B cell (primary cell): Measurements from ENCODE around the gene FMNL2.

Experiments
- EZH2 ChIP-seq: IDR thresholded peaks from 2 replicates; pipeline ENCODE4 v1.6.1; 2012; ENCODE audit warnings: borderline replicate concordance, low read depth, mild to moderate bottlenecking, moderate library complexity, low read length; ENCODE audit not compliant: insufficient read depth, poor library complexity, severe bottlenecking
- TF ChIP-seq, protein P1 (sequence below): fragments of 200-600 bp; IDR thresholded peaks from one replicate; pipeline ENCODE4 v1.8.0; 2022; ENCODE audit warnings: antibody characterized with exemption, mild to moderate bottlenecking

DNA sequence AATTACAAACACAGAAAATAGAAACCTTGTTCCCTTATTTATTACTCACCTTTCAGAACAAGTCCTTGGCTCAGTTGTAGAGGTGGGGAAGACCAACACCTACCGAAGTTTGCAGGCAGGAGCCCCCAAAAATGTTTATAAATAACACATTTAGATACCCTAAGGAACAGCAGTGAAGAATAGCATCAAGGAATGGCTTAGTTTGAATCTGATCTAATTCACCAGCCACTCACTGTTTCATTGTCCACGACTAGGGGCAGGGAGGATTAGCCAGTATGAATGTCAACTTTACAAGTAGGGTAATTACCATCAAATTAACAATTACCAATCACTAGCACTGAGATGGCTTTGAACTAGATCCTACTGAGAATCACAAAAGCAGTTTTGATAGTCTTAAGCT lies 316.9 kb downstream of the FMNL2 start:
- TF ChIP-seq, protein P1, sequence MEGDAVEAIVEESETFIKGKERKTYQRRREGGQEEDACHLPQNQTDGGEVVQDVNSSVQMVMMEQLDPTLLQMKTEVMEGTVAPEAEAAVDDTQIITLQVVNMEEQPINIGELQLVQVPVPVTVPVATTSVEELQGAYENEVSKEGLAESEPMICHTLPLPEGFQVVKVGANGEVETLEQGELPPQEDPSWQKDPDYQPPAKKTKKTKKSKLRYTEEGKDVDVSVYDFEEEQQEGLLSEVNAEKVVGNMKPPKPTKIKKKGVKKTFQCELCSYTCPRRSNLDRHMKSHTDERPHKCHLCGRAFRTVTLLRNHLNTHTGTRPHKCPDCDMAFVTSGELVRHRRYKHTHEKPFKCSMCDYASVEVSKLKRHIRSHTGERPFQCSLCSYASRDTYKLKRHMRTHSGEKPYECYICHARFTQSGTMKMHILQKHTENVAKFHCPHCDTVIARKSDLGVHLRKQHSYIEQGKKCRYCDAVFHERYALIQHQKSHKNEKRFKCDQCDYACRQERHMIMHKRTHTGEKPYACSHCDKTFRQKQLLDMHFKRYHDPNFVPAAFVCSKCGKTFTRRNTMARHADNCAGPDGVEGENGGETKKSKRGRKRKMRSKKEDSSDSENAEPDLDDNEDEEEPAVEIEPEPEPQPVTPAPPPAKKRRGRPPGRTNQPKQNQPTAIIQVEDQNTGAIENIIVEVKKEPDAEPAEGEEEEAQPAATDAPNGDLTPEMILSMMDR, result no peak
- TF ChIP-seq EZH2, result no peak
